Transverse colon (tissue), 4 donors: Measurements from ENCODE around the gene VARS1. TPM values are rescaled to one million over a fixed set of nuclear protein-coding genes. Genes with fewer than 3 reads are reported as not detected.

Experiments used
- DNase-seq: peaks from one replicate; pipeline ENCODE4 v3.0.0-alpha.2; 2019
- H3K27ac ChIP-seq, 4 donors: fragments of 200-600 bp; sonication (generic); 2 replicates each; pipeline ENCODE4 v1.5.1; 2016 to 2018; ENCODE audit warnings: inconsistent platforms in 4 of 4
- H3K27me3 ChIP-seq: fragments of 200-600 bp; sonication (generic); 2 replicates; pipeline ENCODE4 v1.5.1; 2017; ENCODE audit warnings: inconsistent platforms
- H3K36me3 ChIP-seq, 4 donors: fragments of 200-600 bp; sonication (generic); 2 replicates each; pipeline ENCODE4 v1.5.1; 2017 to 2019; ENCODE audit warnings: inconsistent platforms in 4 of 4
- H3K4me1 ChIP-seq, 4 donors: fragments of 200-600 bp; sonication (generic); 2 replicates each; pipeline ENCODE4 v1.5.1; 2017 to 2020; ENCODE audit warnings: inconsistent platforms in 4 of 4
- H3K4me3 ChIP-seq, 4 donors: fragments of 200-600 bp; sonication (generic); 1 replicate in 1 of 4; 2 replicates in 3 of 4; pipeline versions ENCODE4 v1.5.1 to v1.6.1; 2017 to 2019; ENCODE audit warnings: inconsistent platforms in 4 of 4
- H3K9me3 ChIP-seq, 2 donors: fragments of 200-600 bp; sonication (generic); 2 replicates each; pipeline ENCODE4 v1.5.1; 2017 to 2019; ENCODE audit warnings: inconsistent platforms in 2 of 2
- EP300 ChIP-seq: sonication (generic); formaldehyde crosslinking; IDR thresholded peaks from one replicate; pipeline ENCODE4 v1.6.1; 2017; ENCODE audit warnings: antibody characterized with exemption, low read depth
- POLR2A ChIP-seq: fragments of 450-650 bp; IDR thresholded peaks from one replicate; pipeline ENCODE4 v1.6.1; 2016; ENCODE audit warnings: antibody characterized with exemption, mild to moderate bottlenecking, moderate library complexity
- POLR2AphosphoS5 ChIP-seq, 3 donors: sonication (generic); formaldehyde crosslinking; IDR thresholded peaks; one replicate each; pipeline ENCODE4 v1.6.1; 2016; ENCODE audit warnings: antibody characterized with exemption in 3 of 3
- WGBS, 2 donors: methylation state at CpG; one replicate each; pipeline ENCODE4 v1.1.5; 2018; ENCODE audit warnings: low coverage in 1 of 2; 5-methylcytosine and 5-hydroxymethylcytosine counted together
- in situ Hi-C, 4 donors: fragments of 200-750 bp; cut with MboI; loops; one replicate each; pipeline versions ENCODE4 v1.15.0 to v1.15.1; 2017; ENCODE audit warnings: low sequenced_read_pairs in 3 of 4, low pct_ligation_motif_present in 1 of 4, low pct_unique_long_range_greater_than_20kb in 1 of 4
- intact Hi-C: fragments of 100-400 bp; cut with DNase I; formaldehyde crosslinking; loops from one replicate; pipeline ENCODE4 v1.15.1; 2023; ENCODE audit warnings: low total_unique reads
- total RNA-seq, 4 donors: library from RNA; depleted of rRNA; stranded (reverse); fragments of >200 nt; gene quantifications; one replicate each; pipeline ENCODE4 v1.1.0, GENCODE V29; 2016
- TF ChIP-seq, protein P1 (sequence below), 5 experiments: fragments of 200-600 bp in 3 of 5; fragments of 450-650 bp in 2 of 5; sonication (generic) in 3 of 5; IDR thresholded peaks; 1 replicate in 2 of 5; 2 replicates in 3 of 5; pipeline ENCODE4 v1.5.1; 2016 to 2017; ENCODE audit warnings: antibody characterized with exemption in 5 of 5, inconsistent platforms in 3 of 5, mild to moderate bottlenecking in 2 of 5, moderate library complexity in 1 of 5

VARS1 gene
- total RNA-seq, 4 donors from 2014 or later: 18.0 to 54.7 (median 31.1) TPM

DNA sequence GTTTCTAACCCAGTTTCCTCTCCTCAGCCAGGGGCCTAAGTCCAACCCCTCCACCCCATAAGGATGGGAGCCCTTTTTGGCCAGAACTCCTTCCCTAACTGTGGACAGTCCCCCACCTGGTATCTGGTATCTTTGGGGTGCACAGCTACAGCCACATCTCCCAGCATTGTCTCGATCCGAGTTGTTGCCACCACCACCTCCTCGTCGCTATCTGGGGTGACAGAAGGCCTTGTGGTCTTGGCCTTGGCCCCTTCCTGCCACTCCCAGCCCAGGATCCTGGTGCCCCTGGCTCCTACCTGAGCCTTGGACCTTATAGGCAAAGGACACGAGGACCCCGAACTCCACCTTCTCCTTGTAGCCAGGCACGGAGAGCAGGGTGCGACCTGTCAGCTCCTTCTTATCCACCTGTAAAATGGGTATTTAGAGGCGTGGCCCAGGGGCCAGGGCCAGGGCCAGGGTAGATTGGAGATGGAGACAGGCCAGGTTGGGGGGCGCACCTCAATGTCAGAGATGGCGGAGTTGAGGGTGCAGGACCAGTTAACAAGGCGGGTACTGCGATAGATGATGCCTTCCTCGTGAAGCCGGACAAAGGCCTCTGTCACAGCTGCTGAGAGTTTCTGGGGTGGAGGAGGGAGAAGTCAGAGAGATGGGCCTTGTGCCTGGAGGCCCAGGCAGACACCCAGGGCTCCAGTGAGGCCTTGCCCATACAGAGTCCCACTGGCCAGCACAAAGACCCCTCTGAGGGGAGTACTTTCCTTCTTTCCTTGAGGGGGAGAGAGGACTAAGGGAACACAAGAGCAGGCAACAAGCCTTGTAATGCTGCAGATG, 11.2 kb downstream of the VARS1 start:
- no peaks in the 10 kb centered on the region for H3K4me1 ChIP-seq
- H3K4me3 ChIP-seq: no peak overlapping the region
- peaks cover 0 to 25% (median 8%) of the 10 kb centered on the region in 4 donors for H3K36me3 ChIP-seq
- DNase-seq: no peak
- in situ Hi-C loops: no loop called here
- intact Hi-C loops: no loop called here
- WGBS, 2 donors: 95% methylated on average over 15 of the region's 15 CpGs; no CpG with 5 or more reads in 1 of the 2 donors
- no peaks in the 10 kb centered on the region for H3K9me3 ChIP-seq
- H3K27ac ChIP-seq: no peak overlapping the region
- no peaks in the 10 kb centered on the region for H3K27me3 ChIP-seq
- TF ChIP-seq, protein P1, sequence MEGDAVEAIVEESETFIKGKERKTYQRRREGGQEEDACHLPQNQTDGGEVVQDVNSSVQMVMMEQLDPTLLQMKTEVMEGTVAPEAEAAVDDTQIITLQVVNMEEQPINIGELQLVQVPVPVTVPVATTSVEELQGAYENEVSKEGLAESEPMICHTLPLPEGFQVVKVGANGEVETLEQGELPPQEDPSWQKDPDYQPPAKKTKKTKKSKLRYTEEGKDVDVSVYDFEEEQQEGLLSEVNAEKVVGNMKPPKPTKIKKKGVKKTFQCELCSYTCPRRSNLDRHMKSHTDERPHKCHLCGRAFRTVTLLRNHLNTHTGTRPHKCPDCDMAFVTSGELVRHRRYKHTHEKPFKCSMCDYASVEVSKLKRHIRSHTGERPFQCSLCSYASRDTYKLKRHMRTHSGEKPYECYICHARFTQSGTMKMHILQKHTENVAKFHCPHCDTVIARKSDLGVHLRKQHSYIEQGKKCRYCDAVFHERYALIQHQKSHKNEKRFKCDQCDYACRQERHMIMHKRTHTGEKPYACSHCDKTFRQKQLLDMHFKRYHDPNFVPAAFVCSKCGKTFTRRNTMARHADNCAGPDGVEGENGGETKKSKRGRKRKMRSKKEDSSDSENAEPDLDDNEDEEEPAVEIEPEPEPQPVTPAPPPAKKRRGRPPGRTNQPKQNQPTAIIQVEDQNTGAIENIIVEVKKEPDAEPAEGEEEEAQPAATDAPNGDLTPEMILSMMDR (IDR thresholded peaks at IDR 0.05): no peak
- TF ChIP-seq POLR2AphosphoS5 (IDR thresholded peaks at IDR 0.05) (no peak), POLR2A (no peak), EP300 (no peak)

DNA sequence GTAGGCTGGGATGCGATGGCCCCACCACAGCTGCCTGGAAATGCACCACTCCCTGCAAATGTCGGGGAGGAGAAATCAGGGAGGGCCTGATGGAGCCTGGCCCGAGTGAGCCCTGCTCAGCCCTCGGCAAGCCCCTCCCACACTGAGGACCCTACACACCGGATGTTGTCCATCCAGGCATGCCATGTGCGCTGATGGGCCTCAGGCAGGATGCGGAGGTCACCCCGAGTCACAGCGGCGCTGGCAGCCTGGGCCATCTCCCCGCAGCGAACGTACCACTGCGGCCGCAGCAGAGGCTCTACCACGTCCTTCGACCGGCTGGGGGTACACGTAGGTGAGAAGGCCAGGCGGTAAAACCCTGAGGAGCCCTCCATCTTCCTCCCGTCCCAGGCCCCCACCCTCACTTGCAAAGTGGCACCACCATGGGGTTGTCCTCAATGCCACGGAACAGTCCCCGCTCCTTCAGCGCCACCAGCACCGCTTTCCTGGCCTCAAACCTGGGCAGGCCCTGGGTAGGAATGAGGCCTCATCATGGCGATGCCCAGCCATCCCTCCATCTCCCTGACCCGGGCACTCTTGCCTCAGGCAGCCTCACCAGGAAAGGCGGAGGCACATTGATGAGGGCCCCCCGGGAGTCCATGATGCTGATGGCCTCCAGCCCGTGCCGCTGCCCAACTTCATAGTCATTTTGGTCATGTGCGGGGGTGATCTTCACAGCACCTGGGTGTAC, 13.3 kb downstream of the VARS1 start:
- 80 to 93% methylated on average over 1 to 32 of the region's 32 CpGs for WGBS, 2 donors
- Histone ChIP-seq H3K4me1 (peaks cover under 1 to 3% (median 3%) of the 10 kb centered on the region in 4 donors), H3K27me3 (no peaks in the 10 kb centered on the region), H3K27ac (no peak overlapping the region), H3K9me3 (no peaks in the 10 kb centered on the region), H3K4me3 (no peak overlapping the region), H3K36me3 (peaks cover 0 to 25% (median 8%) of the 10 kb centered on the region in 4 donors)
- TF ChIP-seq EP300 (no peak), POLR2A (no peak), POLR2AphosphoS5 (IDR thresholded peaks at IDR 0.05) (no peak)
- TF ChIP-seq, protein P1 (IDR thresholded peaks at IDR 0.05): no peak
- in situ Hi-C loops (no loop called here), intact Hi-C loops (no loop called here)
- no peak for DNase-seq

GRCh38 chr6:31781244-31782125, 14.1 kb downstream of the VARS1 start:
- peaks cover 8 to 11% (median 11%) of the 10 kb centered on the region in 4 donors for H3K4me1 ChIP-seq
- no peak for TF ChIP-seq POLR2A
- no peak for TF ChIP-seq POLR2AphosphoS5 (IDR thresholded peaks at IDR 0.05)
- no peak for TF ChIP-seq EP300
- in situ Hi-C loops (no loop called here), intact Hi-C loops (no loop called here)
- 93% methylated on average over 23 of the region's 23 CpGs; no CpG with 5 or more reads in 1 of the 2 donors for WGBS, 2 donors
- DNase-seq: no peak
- H3K27me3 ChIP-seq: no peaks in the 10 kb centered on the region
- H3K36me3 ChIP-seq: peaks cover 0 to 25% (median 8%) of the 10 kb centered on the region in 4 donors
- no peak overlapping the region for H3K27ac ChIP-seq
- H3K4me3 ChIP-seq: no peak overlapping the region
- no peaks in the 10 kb centered on the region for H3K9me3 ChIP-seq

DNA sequence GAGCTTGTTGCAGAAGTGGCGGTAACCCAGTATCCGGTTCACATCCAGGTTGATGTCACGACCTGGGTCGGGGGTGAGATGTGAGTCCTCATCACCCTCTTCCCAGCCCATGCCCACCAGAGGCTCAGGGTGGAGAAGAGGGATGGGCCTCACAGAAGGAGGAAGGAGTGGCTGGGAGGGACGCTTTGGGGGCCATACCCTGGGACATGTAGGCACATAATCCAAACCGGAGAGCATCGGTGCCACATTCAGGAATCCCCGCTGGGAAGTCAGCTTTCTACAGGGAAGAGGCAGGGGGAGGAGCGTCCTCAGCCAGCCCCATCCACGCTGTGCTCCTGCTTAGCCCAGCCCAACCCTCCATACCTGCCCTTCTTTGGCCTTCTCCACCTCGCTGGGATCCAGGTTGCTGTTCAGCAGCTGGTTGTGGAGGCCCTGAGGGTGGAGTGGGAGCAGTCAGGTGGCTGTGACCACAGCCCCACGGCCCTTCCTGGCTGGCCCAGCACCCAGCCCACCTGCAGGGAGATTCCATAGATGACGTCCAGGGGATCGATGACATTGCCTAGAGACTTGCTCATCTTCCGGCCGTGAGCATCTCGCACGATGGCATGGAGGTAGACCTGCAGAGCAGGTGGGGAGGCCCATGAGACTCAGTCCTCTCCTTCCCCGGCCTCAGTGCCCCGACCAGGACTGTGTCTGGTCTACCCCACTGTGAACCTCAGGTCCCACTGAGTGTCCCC, 14.9 kb downstream of the VARS1 start:
- H3K9me3 ChIP-seq: no peaks in the 10 kb centered on the region
- H3K4me1 ChIP-seq: peaks cover 13 to 20% (median 18%) of the 10 kb centered on the region in 4 donors
- intact Hi-C loops (no loop called here), in situ Hi-C loops (no loop called here)
- no peak for DNase-seq
- peaks cover 0 to 25% (median 8%) of the 10 kb centered on the region in 4 donors for H3K36me3 ChIP-seq
- TF ChIP-seq, protein P1 (IDR thresholded peaks at IDR 0.05): no peak
- TF ChIP-seq POLR2A (no peak), POLR2AphosphoS5 (IDR thresholded peaks at IDR 0.05) (no peak), EP300 (no peak)
- WGBS, 2 donors: 89% methylated on average over 20 of the region's 20 CpGs; no CpG with 5 or more reads in 1 of the 2 donors
- no peak overlapping the region for H3K4me3 ChIP-seq
- no peak overlapping the region for H3K27ac ChIP-seq
- no peaks in the 10 kb centered on the region for H3K27me3 ChIP-seq
